PC-3 (cell line): ENCODE data around the gene SOX10. TPM values are rescaled to one million over a fixed set of nuclear protein-coding genes. Genes with fewer than 3 reads are reported as not detected.

Experiments used
- ATAC-seq: fragments of 200-7000 bp; cut with Tn5 transposase; 2 replicates; pipeline ENCODE4 v1.9.1; 2020; ENCODE audit warnings: mild to moderate bottlenecking, moderate library complexity
- BruUV-seq: library from RNA; stranded (reverse); fragments of 400-500 nt; replicated peaks from 2 replicates; lab custom pipeline; 2021; lab: Mats Ljungman, UMichigan
- CTCF ChIA-PET: fragments of 300-600 bp; sonication (Branson Sonifier 250); formaldehyde crosslinking; loops from one replicate; lab custom pipeline; 2022; ENCODE audit warnings: antibody characterized with exemption; lab: Charles Lee
- POLR2A ChIA-PET: fragments of 300-600 bp; sonication (Branson Sonifier 250); formaldehyde crosslinking; loops from one replicate; lab custom pipeline; 2022; ENCODE audit warnings: antibody characterized with exemption; ENCODE audit not compliant: unreplicated experiment; lab: Charles Lee
- DNase-seq: peaks from one replicate; pipeline ENCODE4 v3.0.0-alpha.2; 2015
- H2AFZ ChIP-seq: fragments of 300-600 bp; sonication (generic); 2 replicates; pipeline ENCODE4 v1.6.0; 2016; ENCODE audit warnings: antibody characterized with exemption, low read length
- H3F3A ChIP-seq: fragments of 300-600 bp; sonication (generic); one replicate; pipeline ENCODE4 v1.6.0; 2017; ENCODE audit warnings: antibody characterized with exemption, low read length, control low read depth, mild to moderate bottlenecking; ENCODE audit not compliant: unreplicated experiment
- H3K27ac ChIP-seq: fragments of 300-600 bp; sonication (generic); 2 replicates; pipeline ENCODE4 v1.5.1; 2016; ENCODE audit warnings: mild to moderate bottlenecking, low read length
- H3K27me3 ChIP-seq: fragments of 300-600 bp; sonication (generic); 2 replicates; pipeline ENCODE4 v1.6.1; 2016; ENCODE audit warnings: low read length, mixed read lengths
- H3K36me3 ChIP-seq: fragments of 300-600 bp; sonication (generic); 2 replicates; pipeline ENCODE4 v1.6.1; 2016; ENCODE audit warnings: low read depth, mixed run types, low read length, mixed read lengths
- H3K4me1 ChIP-seq: fragments of 300-600 bp; sonication (generic); 2 replicates; pipeline ENCODE4 v1.5.1; 2016; ENCODE audit warnings: low read length; ENCODE audit not compliant: insufficient read depth
- H3K4me2 ChIP-seq: fragments of 300-600 bp; sonication (generic); 2 replicates; pipeline ENCODE4 v1.6.0; 2016; ENCODE audit warnings: low read length
- H3K4me3 ChIP-seq: fragments of 300-600 bp; sonication (generic); 2 replicates; pipeline ENCODE4 v1.5.1; 2016; ENCODE audit warnings: mild to moderate bottlenecking, low read length, mixed read lengths
- H3K79me2 ChIP-seq: fragments of 300-600 bp; sonication (generic); 2 replicates; pipeline ENCODE4 v1.6.1; 2017; ENCODE audit warnings: low read length, mixed read lengths
- H3K9ac ChIP-seq: fragments of 300-600 bp; sonication (generic); 2 replicates; pipeline ENCODE4 v1.6.0; 2016; ENCODE audit warnings: mild to moderate bottlenecking, low read length
- H3K9me2 ChIP-seq: fragments of 300-600 bp; sonication (generic); replicated peaks from 2 replicates; pipeline ENCODE4 v1.6.1; 2016; ENCODE audit warnings: mixed run types, low read length, mixed read lengths
- H3K9me3 ChIP-seq: fragments of 300-600 bp; sonication (generic); 2 replicates; pipeline ENCODE4 v1.6.1; 2016; ENCODE audit warnings: low read length, mixed read lengths
- H4K20me1 ChIP-seq: fragments of 300-600 bp; sonication (generic); 2 replicates; pipeline ENCODE4 v1.6.1; 2016; ENCODE audit warnings: low read length, mixed read lengths
- CTCF ChIP-seq: fragments of 300-600 bp; sonication (generic); conservative IDR thresholded peaks from 2 replicates; pipeline ENCODE4 v1.5.1; 2017; ENCODE audit warnings: antibody characterized with exemption, low read depth, mild to moderate bottlenecking, low read length
- EZH2 ChIP-seq: fragments of 300-600 bp; sonication (generic); IDR thresholded peaks from one replicate; pipeline ENCODE4 v1.6.1; 2017; ENCODE audit warnings: antibody characterized with exemption, mild to moderate bottlenecking, low read length; ENCODE audit not compliant: unreplicated experiment
- EZH2phosphoT487 ChIP-seq: fragments of 300-600 bp; sonication (generic); IDR thresholded peaks from 2 replicates; pipeline ENCODE4 v1.6.1; 2018; ENCODE audit warnings: mild to moderate bottlenecking, antibody characterized with exemption, low read length, borderline replicate concordance
- intact Hi-C: fragments of 100-400 bp; cut with micrococcal nuclease; formaldehyde crosslinking; loops from 2 replicates; pipeline ENCODE4 v1.9.0; 2023
- total RNA-seq: library from RNA; depleted of rRNA; stranded (reverse); fragments of >200 nt; gene quantifications from 2 replicates; pipeline ENCODE4 v1.2.3, GENCODE V29; 2014

SOX10 gene
- total RNA-seq, 1 experiment from 2014 or later: 1.1 TPM

GRCh38 chr22:37996079-37996478 lies 11.7 kb upstream of the SOX10 start:
- Histone ChIP-seq H4K20me1 (no peaks in the 10 kb centered on the region), H3F3A (no peaks in the 10 kb centered on the region), H3K36me3 (no peaks in the 10 kb centered on the region), H3K27me3 (no peaks in the 10 kb centered on the region), H3K4me2 (no peak overlapping the region), H2AFZ (no peak overlapping the region), H3K9me2 (no peaks in the 10 kb centered on the region), H3K27ac (no peak overlapping the region), H3K9ac (no peak overlapping the region), H3K9me3 (no peaks in the 10 kb centered on the region), H3K79me2 (no peaks in the 10 kb centered on the region), H3K4me1 (peaks cover 14% of the 10 kb centered on the region), H3K4me3 (no peak overlapping the region)
- TF ChIP-seq CTCF: no peak
- TF ChIP-seq EZH2phosphoT487: no peak
- TF ChIP-seq EZH2: no peak
- intact Hi-C loops: no loop called here
- ATAC-seq (no peak), DNase-seq (no peak)
- ChIA-PET POLR2A (no interaction called here), CTCF (no interaction called here)
- BruUV-seq: no TSS peak

GRCh38 chr22:37995460-37995859 lies 11.1 kb upstream of the SOX10 start:
- Histone ChIP-seq H3K27ac (no peak overlapping the region), H3K4me2 (no peak overlapping the region), H3K4me3 (no peak overlapping the region), H3K36me3 (no peaks in the 10 kb centered on the region), H3K9ac (no peak overlapping the region), H3K9me2 (no peaks in the 10 kb centered on the region), H3K27me3 (no peaks in the 10 kb centered on the region), H4K20me1 (no peaks in the 10 kb centered on the region), H3K9me3 (no peaks in the 10 kb centered on the region), H3K4me1 (peaks cover 14% of the 10 kb centered on the region), H3K79me2 (no peaks in the 10 kb centered on the region), H3F3A (no peaks in the 10 kb centered on the region), H2AFZ (no peak overlapping the region)
- no peak for ATAC-seq
- CTCF ChIA-PET: no interaction called here
- intact Hi-C loops: no loop called here
- DNase-seq: no peak
- no TSS peak for BruUV-seq
- POLR2A ChIA-PET: interaction anchor here (0.6 kb wide), 1 partner anchor 328 kb away, joined by 8 read pairs; no protein-coding TSS in a partner anchor
- TF ChIP-seq EZH2 (no peak), EZH2phosphoT487 (no peak), CTCF (no peak)

DNA sequence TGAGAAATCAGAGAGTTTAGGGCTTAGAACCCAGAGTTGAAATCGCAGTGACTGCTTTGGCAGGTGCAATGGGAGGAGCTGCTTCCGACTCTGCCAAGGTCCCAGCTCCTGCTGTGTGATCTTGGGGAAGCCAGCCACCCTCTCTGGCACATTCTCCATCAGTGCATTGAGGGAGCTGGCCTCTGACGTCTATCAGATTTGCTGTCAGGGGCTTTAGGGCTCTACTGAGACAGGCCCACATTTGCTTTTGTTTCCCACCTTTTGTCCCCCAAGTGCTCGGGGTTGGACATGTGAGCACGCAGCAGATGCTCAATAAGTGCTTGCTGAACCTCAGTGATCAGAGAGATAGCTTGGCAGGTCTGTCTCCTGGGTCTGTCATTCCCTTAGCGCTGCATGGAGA lies 10.6 kb upstream of the SOX10 start:
- Histone ChIP-seq H3K9me2 (no peaks in the 10 kb centered on the region), H3K4me3 (no peak overlapping the region), H3K27ac (no peak overlapping the region), H3K9ac (no peak overlapping the region), H3K4me2 (no peak overlapping the region), H3K4me1 (peaks cover 12% of the 10 kb centered on the region), H3K79me2 (no peaks in the 10 kb centered on the region), H3K9me3 (no peaks in the 10 kb centered on the region), H3K27me3 (no peaks in the 10 kb centered on the region), H2AFZ (no peak overlapping the region), H4K20me1 (no peaks in the 10 kb centered on the region), H3F3A (no peaks in the 10 kb centered on the region), H3K36me3 (no peaks in the 10 kb centered on the region)
- ATAC-seq: no peak
- TF ChIP-seq EZH2phosphoT487 (no peak), EZH2 (no peak), CTCF (no peak)
- CTCF ChIA-PET: interaction anchor here (0.5 kb wide), 1 partner anchor 47 kb away, joined by 4 read pairs; no protein-coding TSS in a partner anchor
- no peak for DNase-seq
- intact Hi-C loops: no loop called here
- POLR2A ChIA-PET: interaction anchor here (0.6 kb wide), 1 partner anchor 328 kb away, joined by 8 read pairs; no protein-coding TSS in a partner anchor
- no TSS peak for BruUV-seq
